DOHH2 (cell line): ENCODE data around the gene VSIG4.

Source experiments
- EZH2phosphoT487 ChIP-seq: fragments of 200-600 bp; sonication (generic); IDR thresholded peaks from 2 replicates; pipeline ENCODE4 v1.6.1; 2017; ENCODE audit warnings: borderline replicate concordance, mild to moderate bottlenecking, antibody characterized with exemption, low read length, moderate library complexity, mixed read lengths
- TF ChIP-seq, protein P1 (sequence below): fragments of 200-600 bp; sonication (generic); IDR thresholded peaks from one replicate; pipeline ENCODE4 v1.5.1; 2014; ENCODE audit warnings: antibody characterized with exemption, mild to moderate bottlenecking, low read depth, low read length; ENCODE audit not compliant: poor library complexity, severe bottlenecking

DNA sequence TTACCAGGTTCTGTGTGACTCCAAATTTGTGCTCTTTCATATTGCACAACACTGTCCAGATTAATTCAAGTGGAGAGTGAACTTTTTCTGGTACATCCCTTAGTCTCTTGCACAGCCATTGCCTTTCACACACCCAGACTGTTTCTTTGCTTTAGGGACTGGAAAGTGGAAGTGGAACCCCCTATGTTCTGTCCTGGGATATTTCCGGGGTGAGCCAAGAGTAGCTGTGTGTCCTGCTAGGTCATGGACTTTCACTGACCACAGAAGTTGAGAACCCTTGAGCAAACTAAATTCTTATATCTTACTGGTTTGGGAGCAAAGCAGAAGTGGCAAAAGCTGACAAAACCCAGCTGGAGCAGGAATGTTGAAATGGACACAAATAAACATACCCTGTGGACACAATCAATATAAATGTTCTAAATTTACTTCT, 10.3 kb upstream of the VSIG4 start:
- TF ChIP-seq, protein P1, sequence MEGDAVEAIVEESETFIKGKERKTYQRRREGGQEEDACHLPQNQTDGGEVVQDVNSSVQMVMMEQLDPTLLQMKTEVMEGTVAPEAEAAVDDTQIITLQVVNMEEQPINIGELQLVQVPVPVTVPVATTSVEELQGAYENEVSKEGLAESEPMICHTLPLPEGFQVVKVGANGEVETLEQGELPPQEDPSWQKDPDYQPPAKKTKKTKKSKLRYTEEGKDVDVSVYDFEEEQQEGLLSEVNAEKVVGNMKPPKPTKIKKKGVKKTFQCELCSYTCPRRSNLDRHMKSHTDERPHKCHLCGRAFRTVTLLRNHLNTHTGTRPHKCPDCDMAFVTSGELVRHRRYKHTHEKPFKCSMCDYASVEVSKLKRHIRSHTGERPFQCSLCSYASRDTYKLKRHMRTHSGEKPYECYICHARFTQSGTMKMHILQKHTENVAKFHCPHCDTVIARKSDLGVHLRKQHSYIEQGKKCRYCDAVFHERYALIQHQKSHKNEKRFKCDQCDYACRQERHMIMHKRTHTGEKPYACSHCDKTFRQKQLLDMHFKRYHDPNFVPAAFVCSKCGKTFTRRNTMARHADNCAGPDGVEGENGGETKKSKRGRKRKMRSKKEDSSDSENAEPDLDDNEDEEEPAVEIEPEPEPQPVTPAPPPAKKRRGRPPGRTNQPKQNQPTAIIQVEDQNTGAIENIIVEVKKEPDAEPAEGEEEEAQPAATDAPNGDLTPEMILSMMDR, result no peak
- TF ChIP-seq EZH2phosphoT487, result no peak
